Right atrium auricular region (tissue), 2 donors: Measurements from ENCODE around the gene DLGAP4. TPM values are rescaled to one million over a fixed set of nuclear protein-coding genes. Genes with fewer than 3 reads are reported as not detected.
A peak's percentile ranks its signal among the peaks of the same experiment; 100 is the strongest.

Experiments used
- DNase-seq: peaks from one replicate; pipeline ENCODE4 v3.0.0-alpha.2; 2019; ENCODE audit warnings: low spot score
- H3K27ac ChIP-seq, 2 donors: fragments of 200-600 bp; sonication (generic); 1 replicate in 1 of 2; 2 replicates in 1 of 2; pipeline ENCODE4 v1.5.1; 2016 to 2019
- H3K27me3 ChIP-seq, 2 donors: fragments of 200-600 bp; sonication (generic); one replicate each; pipeline versions ENCODE4 v1.5.1 to v1.6.0; 2017 to 2019
- H3K36me3 ChIP-seq: fragments of 200-600 bp; sonication (generic); one replicate; pipeline ENCODE4 v1.5.1; 2016
- H3K4me1 ChIP-seq, 2 donors: fragments of 200-600 bp; sonication (generic); one replicate each; pipeline versions ENCODE4 v1.5.1 to v1.6.0; 2017 to 2019
- H3K4me3 ChIP-seq, 2 donors: fragments of 200-600 bp; sonication (generic); 1 replicate in 1 of 2; 2 replicates in 1 of 2; pipeline ENCODE4 v1.5.1; 2017 to 2019; ENCODE audit warnings: mild to moderate bottlenecking in 1 of 2, moderate library complexity in 1 of 2
- H3K9me3 ChIP-seq, 2 donors: fragments of 200-600 bp; sonication (generic); one replicate each; pipeline ENCODE4 v1.5.1; 2019
- CTCF ChIP-seq, 2 donors: fragments of 200-600 bp; sonication (generic); IDR thresholded peaks; one replicate each; pipeline ENCODE4 v1.5.1; 2019; ENCODE audit warnings: antibody characterized with exemption in 2 of 2
- total RNA-seq, 2 donors: library from RNA; depleted of rRNA; stranded (reverse); fragments of >200 nt; gene quantifications; one replicate each; pipeline ENCODE4 v1.1.0, GENCODE V29; 2016

Gene DLGAP4
- total RNA-seq, 2 donors from 2014 or later, result 30.0 to 50.2 TPM

GRCh38 chr20:36541768-36542488 lies 235.8 kb downstream of the DLGAP4 start:
- peaks cover 33% of the 10 kb centered on the region for H3K36me3 ChIP-seq
- no peak for DNase-seq
- peak overlapping the region; percentile 97 to 98 for H3K27ac ChIP-seq
- H3K27me3 ChIP-seq, result no peaks in the 10 kb centered on the region
- peak overlapping the region; percentile 86 to 93 for H3K4me3 ChIP-seq
- no peaks in the 10 kb centered on the region for H3K9me3 ChIP-seq
- peaks cover 0 to 68% of the 10 kb centered on the region in 2 donors for H3K4me1 ChIP-seq
- peak; percentile 53 to 73 for TF ChIP-seq CTCF (IDR thresholded peaks at IDR 0.05)

DNA sequence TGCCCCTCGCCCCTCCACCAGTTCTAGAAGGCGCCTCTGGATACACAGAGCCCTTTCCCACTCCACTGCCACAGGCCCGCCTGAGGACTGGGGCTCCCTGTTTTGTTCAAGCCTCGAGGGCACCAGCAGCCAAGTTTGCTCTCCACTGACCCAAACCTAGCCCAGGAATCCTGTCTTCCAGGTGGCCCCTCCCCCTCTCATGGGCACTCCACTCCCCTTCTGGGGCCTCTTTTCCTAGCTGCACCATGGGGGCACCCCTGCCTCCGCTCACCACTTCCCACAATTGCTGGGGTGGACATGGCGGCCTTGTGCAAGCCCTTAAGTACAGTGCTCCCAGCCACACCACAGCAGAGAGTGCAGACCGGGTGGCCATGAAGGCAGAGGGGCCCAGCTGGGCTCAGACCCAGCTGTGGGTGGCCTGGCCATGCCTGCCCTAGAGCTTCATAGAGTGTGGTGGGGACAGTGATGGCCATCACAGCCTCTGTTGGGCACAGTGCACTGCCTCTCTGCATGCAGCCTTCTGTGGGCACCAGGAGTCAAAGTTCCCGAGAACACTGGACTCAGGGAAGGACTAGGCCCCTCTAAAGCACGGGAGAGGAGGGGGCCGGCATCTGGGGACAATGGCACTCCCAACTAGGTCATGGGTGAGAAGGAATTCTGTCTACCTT lies 236.5 kb downstream of the DLGAP4 start:
- TF ChIP-seq CTCF (IDR thresholded peaks at IDR 0.05), result no peak
- H3K4me1 ChIP-seq, result peaks cover 0 to 74% of the 10 kb centered on the region in 2 donors
- no peaks in the 10 kb centered on the region for H3K9me3 ChIP-seq
- H3K36me3 ChIP-seq, result peaks cover 41% of the 10 kb centered on the region
- H3K4me3 ChIP-seq, result peak overlapping the region; percentile 86 to 93
- DNase-seq, result no peak
- H3K27ac ChIP-seq, result peak overlapping the region; percentile 97 to 98
- no peaks in the 10 kb centered on the region for H3K27me3 ChIP-seq

- peak overlapping the region; percentile 86 to 93 for H3K4me3 ChIP-seq
- peak overlapping the region; percentile 97 to 98 for H3K27ac ChIP-seq
- DNase-seq, result peak; percentile 95
- no peak for TF ChIP-seq CTCF (IDR thresholded peaks at IDR 0.05)
- H3K36me3 ChIP-seq, result peaks cover 49% of the 10 kb centered on the region
- H3K27me3 ChIP-seq, result no peaks in the 10 kb centered on the region
- no peaks in the 10 kb centered on the region for H3K9me3 ChIP-seq
- H3K4me1 ChIP-seq, result peaks cover 0 to 74% of the 10 kb centered on the region in 2 donors
These were observed 237.3 kb downstream of the DLGAP4 start for GRCh38 chr20:36543184-36544133.

GRCh38 chr20:36544134-36545018 lies 238.2 kb downstream of the DLGAP4 start:
- H3K27me3 ChIP-seq, result no peaks in the 10 kb centered on the region
- H3K9me3 ChIP-seq, result no peaks in the 10 kb centered on the region
- H3K36me3 ChIP-seq, result peaks cover 58% of the 10 kb centered on the region
- peak overlapping the region; percentile 86 to 93 for H3K4me3 ChIP-seq
- no peak for TF ChIP-seq CTCF (IDR thresholded peaks at IDR 0.05)
- peaks cover 0 to 78% of the 10 kb centered on the region in 2 donors for H3K4me1 ChIP-seq
- no peak for DNase-seq
- H3K27ac ChIP-seq, result peak overlapping the region; percentile 97 to 98
